NCI-H128 (cell line): ENCODE data around the gene MOCS1.

Experiments used
- DNase-seq: peaks from one replicate; lab custom pipeline; 2025; ENCODE audit not compliant: unreplicated experiment; lab: John Stamatoyannopoulos, UW

MOCS1 gene

DNA sequence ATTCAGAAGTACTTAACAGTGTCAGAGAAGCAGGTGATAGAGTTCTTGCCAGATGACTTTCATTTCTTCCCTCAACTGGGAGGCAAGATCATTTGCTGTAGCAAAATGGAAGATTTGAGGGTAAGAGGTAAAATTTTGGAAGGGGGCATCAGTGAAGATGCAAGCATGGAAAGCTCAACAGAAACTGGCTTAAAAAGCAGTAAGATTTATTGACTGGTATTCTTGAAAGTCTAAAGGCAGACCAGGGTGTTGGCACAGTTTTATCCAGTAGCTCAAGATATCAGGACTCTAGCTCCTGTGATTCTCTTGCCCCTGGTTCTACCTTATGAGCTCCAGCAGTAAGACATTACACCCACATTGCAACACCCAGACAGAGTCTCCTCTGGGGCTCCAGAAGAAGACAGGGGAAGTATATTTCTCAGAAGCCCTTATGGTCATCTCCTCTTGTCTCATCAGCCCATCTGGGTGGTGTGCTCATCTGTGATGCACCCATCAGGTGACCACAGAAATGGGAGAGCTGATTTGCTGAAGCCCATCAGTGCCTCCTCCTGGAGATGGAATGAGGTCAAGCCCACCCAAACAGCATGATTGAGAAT is 16.0 kb upstream of the MOCS1 start:
- DNase-seq: no peak

DNA sequence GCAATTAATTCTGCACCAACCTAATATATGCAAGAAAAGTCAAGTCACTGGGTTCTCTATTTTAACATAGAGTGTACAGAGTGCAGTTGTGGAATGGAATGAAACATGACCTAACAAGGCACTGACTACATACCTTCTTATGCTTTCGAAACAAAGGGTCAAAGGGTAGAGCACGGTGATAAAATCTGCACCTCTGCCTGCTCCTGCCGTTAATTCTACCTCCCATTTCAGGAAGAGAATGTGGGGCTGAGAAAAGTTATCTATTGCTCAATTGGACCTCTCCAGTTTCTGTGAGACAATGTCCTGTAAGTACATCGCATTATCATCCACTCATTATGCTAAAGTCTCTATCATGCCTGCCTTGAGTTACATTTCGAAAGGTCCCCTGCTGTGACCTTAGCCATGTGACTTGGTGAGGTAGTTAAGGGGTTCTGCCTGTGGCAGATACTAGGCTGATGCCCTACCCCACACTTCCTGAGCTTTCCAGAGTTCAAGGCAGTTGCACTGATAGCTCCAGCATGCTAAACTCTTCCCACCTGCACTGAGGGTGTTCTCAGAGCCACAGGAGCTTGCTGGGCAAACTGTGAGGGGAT is 14.0 kb upstream of the MOCS1 start:
- DNase-seq: no peak

DNA sequence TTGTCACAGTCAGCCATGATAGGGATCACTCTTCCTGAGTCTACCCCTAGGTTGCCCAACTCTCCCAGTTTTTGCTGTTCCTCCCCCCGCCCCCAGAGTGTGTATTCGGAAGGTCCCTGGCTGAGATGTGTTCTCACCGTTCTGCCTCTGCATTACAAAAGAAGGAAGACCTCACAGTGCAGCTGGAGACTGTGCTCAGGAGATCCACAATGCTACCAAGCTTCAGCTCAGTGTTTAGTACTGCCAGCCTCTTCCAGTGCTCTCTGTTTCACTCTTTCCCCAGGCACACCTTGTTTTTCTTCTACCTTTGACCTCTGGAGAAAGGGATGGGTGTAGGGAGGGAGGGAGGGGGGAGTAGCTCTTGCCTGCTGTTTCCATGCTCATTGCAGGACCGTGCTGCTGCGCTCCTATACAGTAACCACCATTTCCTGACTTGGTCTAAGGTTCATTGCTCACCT is 13.4 kb upstream of the MOCS1 start:
- DNase-seq: no peak

DNA sequence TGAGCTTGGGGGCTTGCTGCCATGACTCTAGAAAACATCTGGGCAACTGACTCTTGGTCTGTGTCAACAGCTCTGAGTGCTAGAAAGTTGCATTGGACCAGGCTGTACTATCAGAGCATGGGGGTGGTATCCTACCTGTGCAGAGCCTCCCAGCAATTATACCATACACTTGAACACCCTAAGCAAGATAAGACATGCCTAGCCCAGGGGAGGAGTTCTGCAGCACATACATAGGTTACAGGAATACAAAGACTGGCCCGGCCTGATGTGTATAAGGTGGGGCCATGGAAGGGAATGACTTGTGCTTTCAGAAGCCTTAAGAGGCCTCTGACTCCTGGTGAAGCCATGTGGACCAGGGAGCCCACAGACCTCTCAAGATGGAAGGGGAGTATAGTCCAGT is 11.4 kb upstream of the MOCS1 start:
- DNase-seq: no peak

DNA sequence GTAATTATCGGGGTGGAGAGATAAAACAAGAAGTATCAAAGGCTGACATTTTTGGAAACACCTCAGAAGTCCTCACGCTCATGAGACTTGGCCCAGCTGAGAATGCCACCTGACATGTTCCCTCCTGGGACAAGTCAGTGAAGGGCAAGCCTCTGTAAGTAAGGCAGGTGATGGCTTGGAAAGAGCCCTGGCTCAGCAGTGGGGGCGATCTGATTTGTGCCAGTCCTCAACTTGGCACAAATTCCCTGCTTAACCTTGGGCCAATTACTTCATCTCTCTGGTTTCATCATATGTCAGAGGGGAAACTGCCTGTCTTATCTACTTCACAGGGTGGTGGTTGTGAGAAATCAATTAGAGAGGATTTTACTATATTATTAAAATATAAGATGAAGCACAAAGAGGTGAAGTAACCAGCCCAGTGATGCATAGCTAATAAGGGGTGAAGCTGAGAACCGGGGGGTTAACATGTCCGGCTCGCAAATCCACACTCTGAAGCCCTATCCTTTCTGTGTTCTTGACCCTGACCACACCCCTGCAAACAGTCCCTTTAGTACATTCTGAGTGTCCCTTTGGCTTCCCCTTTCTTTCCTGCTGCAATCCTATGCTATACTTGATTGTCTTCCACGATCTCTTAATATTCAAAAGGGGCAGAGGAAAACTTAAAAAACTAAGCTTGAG is 8.8 kb upstream of the MOCS1 start:
- no peak for DNase-seq

DNA sequence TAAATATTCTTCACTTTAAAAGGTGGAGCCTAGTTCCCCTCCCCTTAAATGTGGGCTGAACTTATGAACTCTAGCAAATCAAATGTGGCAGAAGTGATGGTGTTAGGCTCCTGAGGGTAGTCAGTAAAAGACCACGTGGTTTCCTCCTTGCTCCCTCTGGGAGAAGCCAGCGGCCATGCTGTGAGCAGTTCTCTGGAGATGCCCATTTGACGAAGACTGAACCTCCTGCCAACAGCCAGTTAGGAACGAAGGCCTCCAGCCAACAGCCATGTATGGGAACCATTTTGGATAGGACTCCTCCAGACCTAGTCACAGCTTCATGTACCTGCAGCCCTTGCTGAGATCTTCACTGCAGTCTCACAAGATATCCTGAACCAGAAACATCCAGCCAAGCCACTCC is 7.6 kb upstream of the MOCS1 start:
- no peak for DNase-seq

DNA sequence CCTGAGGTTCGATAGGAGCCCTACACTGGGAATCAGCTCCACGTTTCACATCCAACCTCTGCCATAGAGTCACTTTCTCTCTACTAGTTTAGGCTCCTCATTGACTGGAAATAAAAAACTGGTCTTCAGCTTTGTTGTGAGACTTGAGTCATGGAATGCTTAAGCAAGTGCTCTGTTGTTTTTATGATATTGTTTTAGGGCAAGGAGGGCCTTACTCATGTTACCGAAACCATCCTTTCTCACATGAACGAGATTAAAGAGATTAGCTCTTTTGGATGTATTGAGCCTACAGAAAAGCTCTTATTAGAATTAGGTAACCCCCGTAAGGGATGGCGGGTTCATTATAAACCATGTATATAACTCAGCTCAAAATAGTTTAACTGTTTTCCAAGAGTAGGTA is 6.9 kb upstream of the MOCS1 start:
- no peak for DNase-seq

DNA sequence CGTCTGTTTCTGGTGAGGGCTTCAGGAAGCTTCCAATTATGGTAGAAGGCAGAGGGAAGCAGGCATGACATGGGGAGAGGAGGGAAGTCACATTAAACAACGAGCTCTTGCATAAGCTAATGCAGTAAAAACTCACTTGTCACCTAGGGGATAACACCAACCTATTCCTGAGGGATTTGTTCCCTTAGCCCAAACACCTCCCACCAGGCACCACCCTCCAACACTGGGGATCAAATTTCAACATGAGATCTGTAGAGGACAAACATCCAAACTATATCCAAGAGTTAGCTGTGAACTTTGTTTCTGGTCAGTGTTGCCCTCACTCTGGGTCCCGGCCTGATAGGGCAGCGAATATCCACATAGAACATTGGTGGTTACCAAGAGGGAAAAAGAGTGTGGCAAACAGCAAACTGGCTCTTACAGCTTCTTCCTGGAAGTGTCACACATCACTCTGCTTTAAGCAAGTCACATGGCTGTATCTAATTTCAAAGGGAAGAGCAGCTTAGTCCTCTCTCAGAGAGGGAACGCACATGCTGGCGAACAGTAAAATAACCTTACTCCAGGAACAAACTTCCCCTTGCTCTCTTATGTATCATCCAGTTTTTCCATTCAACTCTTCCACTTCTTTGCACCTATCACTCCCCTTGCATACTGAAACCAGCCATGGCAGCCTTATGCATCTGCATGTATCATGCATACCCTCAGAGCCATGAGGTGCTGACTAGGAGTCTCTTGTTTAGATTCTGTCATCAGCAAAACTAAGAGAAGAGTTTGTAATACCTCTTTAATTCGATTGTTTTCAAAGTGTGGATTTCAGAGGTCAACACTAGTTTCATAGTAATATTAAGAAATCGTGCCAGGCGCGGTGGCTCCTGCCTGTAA is 4.8 kb upstream of the MOCS1 start:
- no peak for DNase-seq

DNA sequence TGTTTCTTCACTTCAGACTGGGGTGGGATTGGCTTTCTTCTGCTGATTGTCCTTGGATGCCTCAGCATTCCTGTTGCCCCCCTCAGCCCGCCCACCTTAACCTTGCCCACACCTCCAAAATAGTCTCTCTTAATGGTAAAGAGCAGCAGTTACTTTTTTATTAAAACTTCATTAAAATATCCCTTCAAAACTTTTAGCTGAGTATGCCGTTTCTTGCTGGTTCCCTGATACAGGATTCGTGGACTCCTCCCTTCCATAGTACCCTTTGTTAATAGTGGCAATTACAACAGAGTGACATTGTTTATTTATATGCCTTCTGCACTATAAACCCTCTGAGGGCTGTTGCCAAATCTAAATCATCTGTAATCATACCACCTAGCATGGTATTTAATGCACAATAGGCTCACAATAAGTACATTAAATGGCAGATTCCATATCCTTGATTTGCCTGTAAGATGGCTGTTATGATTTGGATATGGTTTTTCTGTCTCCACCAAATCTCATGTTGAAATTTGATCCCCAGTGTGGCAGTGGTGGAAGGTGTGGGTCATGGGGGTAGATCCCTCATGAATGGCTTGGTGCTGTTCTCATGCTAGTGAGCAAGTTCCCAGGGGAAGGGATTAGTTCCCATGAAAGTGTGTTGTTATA is 3.5 kb upstream of the MOCS1 start:
- DNase-seq: no peak

DNA sequence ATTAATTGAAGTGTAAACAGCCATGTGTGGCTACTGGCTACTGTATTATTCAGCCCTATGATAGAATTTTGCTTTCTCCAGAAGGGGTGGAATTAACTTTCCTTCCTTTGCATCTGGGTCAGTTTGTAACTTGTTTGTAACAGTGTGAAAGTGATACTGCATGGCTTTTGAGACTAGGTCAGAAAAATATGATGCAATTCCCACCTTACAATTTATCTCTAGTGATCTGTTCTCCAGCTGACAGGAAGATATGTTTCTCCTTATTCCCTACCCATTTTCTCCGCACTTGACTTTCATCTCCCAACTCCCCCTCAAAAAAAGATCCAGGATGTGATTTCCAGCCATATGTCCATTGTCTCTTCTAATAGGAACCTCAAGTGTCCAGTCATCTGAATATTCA is 2.6 kb upstream of the MOCS1 start:
- no peak for DNase-seq

DNA sequence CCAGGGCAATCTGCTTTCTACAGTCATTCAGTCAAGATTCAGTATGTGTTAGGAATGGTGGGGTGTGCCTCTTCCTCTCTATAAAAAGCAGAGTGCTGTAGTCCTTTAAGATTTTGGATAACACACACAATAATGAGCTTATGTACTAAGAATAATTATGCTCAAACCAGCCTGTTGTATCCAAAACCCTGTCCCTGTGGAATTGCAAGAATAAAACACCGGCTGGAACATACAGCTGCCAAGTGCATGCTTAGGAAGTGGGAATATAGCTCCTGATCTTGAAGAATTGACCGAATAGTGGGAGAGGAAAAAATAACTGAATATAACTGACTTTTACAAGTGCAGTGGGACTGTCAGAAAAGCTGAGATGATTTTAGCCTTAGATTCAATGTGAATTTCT is 979 bp upstream of the MOCS1 start:
- DNase-seq: no peak

DNA sequence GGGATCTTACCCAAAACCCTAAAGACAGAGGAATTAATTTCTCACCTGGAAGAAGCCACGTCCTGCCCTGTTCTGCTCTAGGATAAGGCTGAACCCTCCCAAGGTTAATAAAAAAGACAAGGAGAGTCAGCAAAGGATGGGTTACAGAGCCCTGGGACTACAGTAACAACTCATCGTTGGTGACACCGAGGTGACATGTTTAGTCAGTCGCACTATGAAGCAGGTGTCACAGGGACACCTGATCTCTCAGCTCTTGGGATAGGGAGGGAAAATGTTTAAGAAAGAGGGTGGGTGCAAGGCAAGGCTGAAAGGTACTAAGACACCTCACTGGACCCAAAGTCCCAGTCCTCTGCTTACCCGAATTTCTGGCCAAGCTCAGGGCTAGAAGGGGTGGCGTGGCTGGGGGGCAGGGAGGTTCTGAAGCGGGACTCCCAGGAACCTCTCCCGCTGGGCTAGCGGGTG is 562 bp downstream of the MOCS1 start:
- DNase-seq: no peak

DNA sequence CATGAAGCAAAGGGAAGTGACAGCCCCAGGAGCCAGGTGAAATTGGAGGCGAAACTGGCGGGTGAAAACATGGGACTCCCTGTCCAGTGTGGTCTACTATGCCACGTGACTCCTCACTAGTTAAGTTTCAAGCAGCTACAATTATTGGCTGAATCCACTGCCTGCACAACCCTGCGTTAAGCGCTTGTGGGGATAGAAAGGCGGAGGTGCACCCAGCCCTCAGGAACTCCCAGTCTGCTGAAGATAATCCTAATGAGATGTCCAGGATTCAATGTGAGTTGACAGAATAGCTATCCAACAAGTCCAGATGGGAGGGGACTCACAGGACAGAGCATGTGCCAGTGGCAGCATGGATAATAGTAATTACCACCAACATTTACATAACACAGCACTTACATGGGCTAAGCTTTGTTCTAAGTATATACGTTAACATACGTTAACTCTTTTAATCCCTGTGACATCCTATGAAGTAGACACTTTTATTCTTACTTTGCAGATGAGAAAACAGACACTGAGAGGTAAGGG is 1.8 kb downstream of the MOCS1 start:
- no peak for DNase-seq

DNA sequence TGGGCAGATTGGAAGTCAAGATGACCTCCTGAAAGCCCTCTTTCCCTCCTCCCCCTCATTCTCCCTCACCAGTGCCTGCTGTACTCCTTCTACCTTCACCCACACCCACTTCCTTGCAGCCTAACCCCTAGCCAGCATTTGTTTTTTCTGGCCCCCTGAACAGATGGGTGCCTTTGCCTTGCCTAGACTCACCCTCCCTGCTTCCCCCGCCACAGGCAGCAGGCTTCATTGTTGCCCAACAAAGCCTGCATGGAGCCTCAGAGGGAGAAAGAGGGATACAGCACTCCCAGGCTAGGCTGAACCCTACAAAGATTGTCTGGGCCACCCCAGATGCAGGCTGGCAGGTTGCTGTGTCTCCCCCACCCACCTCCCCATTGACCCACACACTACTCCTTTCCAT is 2.7 kb downstream of the MOCS1 start:
- DNase-seq: no peak

DNA sequence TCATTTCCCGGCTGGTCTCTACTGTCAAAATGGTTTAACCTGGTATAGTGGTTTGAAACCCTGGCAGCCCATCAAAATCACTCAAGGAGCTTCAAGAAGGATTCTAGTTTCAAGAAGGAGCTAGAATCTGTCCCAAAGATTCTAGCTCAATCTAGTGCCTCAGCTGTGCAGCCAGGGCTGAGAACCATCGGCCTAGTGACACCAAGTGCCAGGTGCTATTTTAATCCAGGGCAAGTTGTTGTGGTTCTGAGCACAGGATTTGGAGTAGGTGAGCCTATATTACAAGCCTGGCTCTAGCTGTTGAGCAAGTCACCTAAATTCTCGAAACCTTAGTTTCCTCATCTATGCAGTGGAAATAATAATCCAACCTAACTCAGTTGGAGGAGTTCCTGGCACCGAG is 3.7 kb downstream of the MOCS1 start:
- DNase-seq: no peak

DNA sequence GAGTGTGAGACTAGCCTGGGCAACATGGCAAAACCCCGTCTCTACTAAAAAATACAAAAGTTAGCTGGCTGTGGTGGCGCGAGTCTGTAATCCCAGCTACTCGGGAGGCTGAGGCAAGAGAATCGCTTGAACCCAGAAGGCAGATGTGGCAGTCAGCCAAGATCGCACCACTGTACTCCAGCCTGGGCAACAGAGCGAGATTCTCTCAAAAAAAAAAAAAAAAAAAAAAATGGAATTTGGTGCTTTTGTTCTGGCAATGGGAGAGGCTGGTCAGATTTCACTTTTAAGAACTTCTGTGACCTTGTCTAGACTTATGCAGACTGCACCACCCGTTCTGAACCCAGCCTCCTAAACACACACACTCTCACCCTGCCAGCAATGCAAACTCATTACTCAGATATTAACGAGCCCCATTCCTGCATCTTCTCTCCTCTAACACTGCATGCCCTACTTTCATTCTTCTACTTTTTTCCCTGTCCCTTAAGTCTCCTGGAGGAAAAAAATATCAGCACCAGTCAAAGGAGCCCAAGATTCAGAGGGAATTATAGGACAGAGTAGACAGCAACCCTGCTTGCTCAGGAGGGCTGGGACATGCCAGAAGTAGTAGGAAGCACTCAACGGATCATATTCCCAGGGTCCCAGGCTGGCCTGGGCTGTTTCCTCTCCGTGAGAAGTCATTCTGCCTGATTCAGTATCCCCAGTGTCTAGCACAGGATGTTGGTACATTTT is 4.4 kb downstream of the MOCS1 start:
- no peak for DNase-seq

DNA sequence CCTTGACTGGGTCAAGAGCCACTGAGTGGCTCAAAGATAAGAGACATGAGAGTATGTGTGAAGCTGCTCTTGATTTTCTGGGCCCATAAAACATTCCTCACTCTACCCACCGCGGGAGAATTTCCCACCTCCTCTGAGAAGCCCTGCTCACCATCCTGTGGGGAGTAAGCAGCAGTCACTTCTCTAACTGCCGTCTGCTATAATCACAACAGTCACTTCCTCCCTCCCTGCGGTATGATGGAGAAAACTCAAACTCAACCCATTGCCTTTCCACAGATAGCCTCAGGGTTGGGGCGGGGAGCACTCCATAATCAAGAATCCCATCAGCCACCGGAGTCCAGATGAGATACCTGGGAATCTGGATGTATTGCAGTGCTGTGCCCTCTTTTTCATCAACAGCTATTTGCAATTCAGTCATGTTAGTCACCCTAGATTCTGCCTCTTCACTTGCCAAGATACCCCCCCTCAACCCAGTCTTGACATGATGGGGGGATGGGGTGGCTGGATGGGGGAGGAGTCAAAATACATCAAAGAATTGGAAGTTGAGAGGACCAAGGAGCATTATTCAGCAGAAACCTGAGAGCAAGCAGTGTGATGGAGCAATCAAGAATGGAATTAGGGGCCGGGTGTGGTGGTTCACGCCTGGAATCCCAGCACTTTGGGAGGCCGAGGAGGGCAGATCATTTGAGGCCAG is 5.1 kb downstream of the MOCS1 start:
- DNase-seq: no peak

DNA sequence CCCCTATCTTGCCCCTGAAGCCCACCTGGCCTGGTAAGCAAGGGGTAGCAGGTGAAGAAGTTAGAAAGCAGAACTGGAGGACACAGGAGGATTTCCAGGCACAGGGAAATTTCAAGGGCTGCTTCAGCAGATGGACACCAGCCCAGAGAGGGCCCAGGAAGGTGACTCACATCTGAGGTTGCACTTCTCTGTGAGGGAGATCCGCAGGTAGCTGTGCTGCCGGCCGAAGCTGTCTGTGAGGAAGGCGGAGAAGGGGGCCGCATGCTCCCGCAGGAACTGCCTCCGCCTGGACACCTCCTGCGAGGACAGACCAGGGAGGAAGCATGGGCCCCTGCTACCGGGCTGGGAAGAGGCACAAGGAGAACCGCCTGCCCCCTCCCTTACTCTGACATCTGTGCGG is 7.1 kb downstream of the MOCS1 start:
- no peak for DNase-seq

DNA sequence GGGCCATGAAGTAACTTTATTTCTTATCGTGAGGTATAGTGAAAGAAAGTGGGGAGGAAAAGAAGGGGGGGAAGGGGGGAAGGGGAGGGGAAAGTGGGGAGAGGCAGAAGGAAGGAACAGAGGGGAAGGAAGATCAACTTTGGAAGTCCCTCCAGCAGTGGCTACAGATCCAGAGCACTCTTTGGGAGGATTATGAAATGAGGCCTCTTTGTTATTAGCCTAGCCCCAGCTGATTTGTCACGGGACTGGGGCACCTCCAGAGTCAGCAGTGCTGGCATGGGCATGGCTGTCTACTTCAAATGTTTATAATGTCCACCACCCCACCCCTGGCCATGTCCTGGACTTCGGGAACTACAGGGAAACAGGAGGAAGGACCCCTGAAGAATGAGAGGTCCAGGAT is 7.6 kb downstream of the MOCS1 start:
- DNase-seq: no peak

DNA sequence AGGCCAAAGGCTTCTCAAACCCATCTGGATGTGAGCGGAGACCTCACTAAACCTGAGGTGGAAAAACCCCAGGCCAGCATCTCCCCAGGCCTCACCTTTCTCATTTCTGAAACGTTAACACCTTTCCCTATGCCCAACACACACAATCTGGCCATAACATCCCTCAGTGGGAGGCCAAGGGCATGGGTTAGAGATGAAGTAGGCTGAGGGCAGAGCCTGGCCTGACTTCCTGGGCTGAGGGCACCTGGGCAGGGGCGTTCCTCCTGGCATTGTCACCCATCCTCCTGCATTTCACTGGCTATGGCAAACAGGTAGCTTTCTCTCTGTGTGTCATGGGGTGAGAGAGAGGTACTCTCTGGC is 8.4 kb downstream of the MOCS1 start:
- DNase-seq: no peak
